HepG2 (cell line): ENCODE measurements around the gene TPRX1. TPM values are rescaled to one million over a fixed set of nuclear protein-coding genes. Genes with fewer than 3 reads are reported as not detected.

Experiments used
- ATAC-seq: fragments of 200-7000 bp; cut with Tn5 transposase; 3 replicates; pipeline ENCODE4 v1.9.1; 2020; ENCODE audit warnings: mild to moderate bottlenecking, moderate library complexity
- BruUV-seq: library from RNA; stranded (reverse); fragments of 400-500 nt; replicated peaks from 2 replicates; lab custom pipeline; 2021; lab: Mats Ljungman, UMichigan
- CTCF ChIA-PET: fragments of 300-600 bp; formaldehyde crosslinking; extraction: SDS; loops from one replicate; lab custom pipeline; 2021; ENCODE audit warnings: low total read pairs, inconsistent platforms, low intra/inter-chr PET ratio; lab: Yijun Ruan, JAX
- POLR2A ChIA-PET: fragments of 350-600 bp; sonication (Branson Sonifier 250); formaldehyde crosslinking; loops from one replicate; lab custom pipeline; 2020; ENCODE audit warnings: antibody characterized with exemption, inconsistent platforms; lab: Yijun Ruan, JAX
- DNase-seq: peaks from one replicate; pipeline ENCODE4 v3.0.0-alpha.2; 2015; ENCODE audit warnings: low spot score
- FAIRE-seq: peaks from 3 replicates; lab custom pipeline; 2011; peaks lifted over from hg19 to GRCh38; lab: Jason Lieb, UNC
- H2AFZ ChIP-seq: one replicate; pipeline ENCODE4 v1.6.1; 2011; ENCODE audit warnings: low read length, inconsistent platforms
- H3K27ac ChIP-seq: fragments of 300-600 bp; 3 replicates; pipeline ENCODE4 v1.8.0; 2011; ENCODE audit warnings: mixed run types, mild to moderate bottlenecking, mixed read lengths, low read length, inconsistent platforms; ENCODE audit not compliant: insufficient read depth; ENCODE audit errors: extremely low read length
- H3K27me3 ChIP-seq, 2 experiments: fragments of 200-600 bp in 1 of 2; 2 replicates in 1 of 2; 3 replicates in 1 of 2; pipeline versions ENCODE4 v1.6.0 to v1.8.0; 2011; ENCODE audit warnings: low read length in 2 of 2, mild to moderate bottlenecking in 2 of 2, moderate library complexity in 2 of 2, inconsistent platforms in 1 of 2; ENCODE audit not compliant: insufficient read depth in 2 of 2, control insufficient read depth in 1 of 2
- H3K36me3 ChIP-seq, 2 experiments: fragments of 200-600 bp in 1 of 2; replicated peaks in 1 of 2; 2 replicates in 1 of 2; 3 replicates in 1 of 2; pipeline versions ENCODE4 v1.5.1 to v1.8.0; 2011; ENCODE audit warnings: low read length in 2 of 2, inconsistent platforms in 1 of 2; ENCODE audit not compliant: insufficient read depth in 2 of 2, control insufficient read depth in 1 of 2
- H3K4me1 ChIP-seq: 2 replicates; pipeline ENCODE4 v1.5.1; 2012; ENCODE audit warnings: low read length, inconsistent platforms; ENCODE audit not compliant: insufficient read depth
- H3K4me2 ChIP-seq: 2 replicates; pipeline ENCODE4 v1.6.0; 2011; ENCODE audit warnings: low read depth, low read length, inconsistent platforms
- H3K4me3 ChIP-seq, 3 experiments: fragments of 200-600 bp in 1 of 3; sonication (generic), shearing (Covaris generic) in 1 of 3; replicated peaks in 1 of 3; 2 replicates each; pipeline ENCODE4 v1.5.1; 2011 to 2016; ENCODE audit warnings: low read length in 3 of 3, inconsistent platforms in 2 of 3, low read depth in 2 of 3, mild to moderate bottlenecking in 2 of 3, control low read depth in 1 of 3, mixed read lengths in 1 of 3; ENCODE audit not compliant: insufficient read depth in 1 of 3
- H3K79me2 ChIP-seq: one replicate; pipeline ENCODE4 v1.6.1; 2011; ENCODE audit warnings: low read length, inconsistent platforms; ENCODE audit not compliant: insufficient read depth
- H3K9ac ChIP-seq: 2 replicates; pipeline ENCODE4 v1.6.0; 2011; ENCODE audit warnings: mild to moderate bottlenecking, low read depth, low read length, inconsistent platforms; ENCODE audit not compliant: insufficient read depth
- H3K9me3 ChIP-seq: 2 replicates; pipeline ENCODE4 v1.5.1; 2012; ENCODE audit warnings: mild to moderate bottlenecking, low read length
- H4K20me1 ChIP-seq: 2 replicates; pipeline ENCODE4 v1.6.0; 2011; ENCODE audit warnings: inconsistent platforms, mild to moderate bottlenecking, low read length, moderate library complexity; ENCODE audit not compliant: insufficient read depth
- CCDC6 ChIP-seq: sonication (generic); formaldehyde crosslinking; IDR thresholded peaks from 2 replicates; pipeline ENCODE4 v1.8.1; 2022; ENCODE audit warnings: mild to moderate bottlenecking, missing genetic modification reagents, moderate library complexity
- MXI1 ChIP-seq: IDR thresholded peaks from 3 replicates; pipeline ENCODE4 v1.6.1; 2012; ENCODE audit warnings: low read depth, low read length, inconsistent platforms, borderline replicate concordance
- RBAK ChIP-seq: sonication (generic); formaldehyde crosslinking; IDR thresholded peaks from 2 replicates; pipeline ENCODE4 v1.5.1; 2020; ENCODE audit warnings: mild to moderate bottlenecking, missing genetic modification reagents
- REL ChIP-seq: sonication (generic); formaldehyde crosslinking; conservative IDR thresholded peaks from 2 replicates; pipeline ENCODE4 v1.8.0; 2022; ENCODE audit warnings: mild to moderate bottlenecking, missing genetic modification reagents, moderate library complexity
- SOX13 ChIP-seq, 3 experiments: fragments of 450-650 bp in 1 of 3; sonication (generic) in 1 of 3; formaldehyde crosslinking in 1 of 3; IDR thresholded peaks in 2 of 3; conservative IDR thresholded peaks in 1 of 3; 2 replicates each; pipeline versions ENCODE4 v1.5.0 to v1.6.1; 2016 to 2020; ENCODE audit warnings: antibody characterized with exemption in 1 of 3, mild to moderate bottlenecking in 1 of 3, missing compliant biosample characterization in 1 of 3, missing genetic modification reagents in 1 of 3, moderate library complexity in 1 of 3
- WIZ ChIP-seq: sonication (generic); formaldehyde crosslinking; IDR thresholded peaks from 2 replicates; pipeline ENCODE4 v1.5.1; 2020; ENCODE audit warnings: mild to moderate bottlenecking, missing genetic modification reagents
- ZNF160 ChIP-seq: sonication (generic); formaldehyde crosslinking; IDR thresholded peaks from 2 replicates; pipeline ENCODE4 v1.8.0; 2022; ENCODE audit warnings: mild to moderate bottlenecking, inconsistent platforms, missing genetic modification reagents
- ZNF20 ChIP-seq: sonication (generic); formaldehyde crosslinking; IDR thresholded peaks from 2 replicates; pipeline ENCODE4 v1.4.0; 2020; ENCODE audit warnings: mild to moderate bottlenecking, moderate library complexity, missing genetic modification reagents
- ZNF33B ChIP-seq: sonication (generic); formaldehyde crosslinking; IDR thresholded peaks from 2 replicates; pipeline ENCODE4 v1.5.1; 2020; ENCODE audit warnings: mild to moderate bottlenecking, missing genetic modification reagents
- ZNF841 ChIP-seq: sonication (generic); formaldehyde crosslinking; IDR thresholded peaks from 2 replicates; pipeline ENCODE4 v1.8.1; 2023; ENCODE audit warnings: missing genetic modification reagents, borderline replicate concordance
- WGBS: methylation state at CpG from one replicate; pipeline ENCODE4 v1.1.6; 2017; ENCODE audit warnings: low lambda C conversion rate; 5-methylcytosine and 5-hydroxymethylcytosine counted together
- in situ Hi-C: cut with HindIII; loops from 2 replicates; pipeline ENCODE4 v1.10.0; 2017; ENCODE audit warnings: low pct_unique_long_range_greater_than_20kb; ENCODE audit not compliant: extremely low pct_ligation_motif_present
- intact Hi-C: fragments of 100-400 bp; cut with micrococcal nuclease; formaldehyde crosslinking; loops from one replicate; pipeline ENCODE4 v1.10.0; 2022; ENCODE audit not compliant: unreplicated experiment
- polyA plus RNA-seq, 8 experiments: library from polyadenylated mRNA; depleted of rRNA in 3 of 8; stranded (reverse) in 7 of 8; unstranded in 1 of 8; fragments of >200 nt; fragmentation: Illumina TruSeq in 4 of 8; extraction: Trizol in 4 of 8; gene quantifications; 2 replicates each; pipeline versions ENCODE4 v1.2.1 to v1.2.3, GENCODE V29; 2011 to 2016; ENCODE audit warnings: low read depth in 4 of 8, missing spikeins in 1 of 8, mixed read lengths in 1 of 8; ENCODE audit not compliant: insufficient read depth in 1 of 8
- total RNA-seq, 5 experiments: library from RNA; depleted of rRNA; stranded (reverse); fragments of >200 nt; fragmentation: Illumina TruSeq; extraction: Trizol; gene quantifications; 2 replicates each; pipeline ENCODE4 v1.2.3, GENCODE V29; 2016; ENCODE audit warnings: low read depth in 1 of 5
- TF ChIP-seq, protein P1 (sequence below): sonication (generic); formaldehyde crosslinking; IDR thresholded peaks from 2 replicates; pipeline ENCODE4 v1.4.0; 2020; ENCODE audit warnings: missing genetic modification reagents, borderline replicate concordance
- TF ChIP-seq, protein P2 (sequence below): IDR thresholded peaks from 2 replicates; pipeline ENCODE4 v1.6.1; 2016; ENCODE audit warnings: low read depth, control low read depth
- TF ChIP-seq, protein P3 (sequence below): sonication (generic); formaldehyde crosslinking; IDR thresholded peaks from 2 replicates; pipeline ENCODE4 v1.4.0; 2020; ENCODE audit warnings: missing genetic modification reagents, mild to moderate bottlenecking, borderline replicate concordance
- TF ChIP-seq, protein P4 (sequence below): sonication (generic); formaldehyde crosslinking; IDR thresholded peaks from 2 replicates; pipeline ENCODE4 v1.5.0; 2020; ENCODE audit warnings: mild to moderate bottlenecking, missing genetic modification reagents, moderate library complexity

Gene TPRX1
- total and polyA plus RNA-seq, 2 of the 13 experiments (the other 11 are each of a cell fraction or from before 2014, with no cell fraction given), result not detected

DNA sequence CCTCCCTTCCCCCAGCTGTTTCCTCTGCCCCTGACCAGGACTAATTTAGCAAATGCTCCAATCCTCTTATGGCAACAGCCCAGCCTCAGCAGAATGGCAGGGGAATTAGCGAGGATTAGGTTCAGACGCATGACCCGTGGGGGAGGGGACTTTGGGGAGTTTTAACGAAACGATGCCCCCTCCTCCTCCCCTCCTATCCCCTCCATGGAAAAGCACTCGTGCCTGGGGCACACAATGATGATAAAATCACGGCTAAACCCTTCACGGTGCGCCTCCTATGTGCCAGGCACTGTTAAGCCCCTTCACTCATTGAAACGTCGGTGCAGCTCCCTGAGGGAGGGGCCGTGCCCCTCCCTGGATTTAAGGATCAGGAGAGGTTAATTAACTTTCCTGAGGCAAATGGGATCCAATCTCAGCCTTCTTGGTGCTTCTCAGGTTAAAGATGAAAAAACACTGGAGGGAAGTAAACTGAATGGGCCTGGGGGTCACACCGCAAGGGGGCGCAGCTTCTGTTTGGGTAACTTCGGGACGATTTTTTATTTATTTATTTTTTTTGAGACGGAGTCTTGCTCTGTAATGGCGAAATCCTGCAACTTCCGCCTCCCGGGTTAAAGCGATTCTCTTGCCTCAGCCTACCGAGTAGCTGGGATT lies 44.6 kb upstream of the TPRX1 start:
- WGBS, result 16% methylated on average over 22 of the region's 22 CpGs
- H3K4me3 ChIP-seq, result no peak overlapping the region
- FAIRE-seq, result no peak
- TF ChIP-seq REL (CRISPR knock-in tag) (no peak), RBAK (no peak), ZNF160 (CRISPR knock-in tag) (no peak), SOX13 (IDR thresholded peaks at IDR 0.05) (no peak), SOX13 (CRISPR knock-in tag; conservative IDR thresholded peaks at IDR 0.05 in 1 of 2, IDR thresholded peaks at IDR 0.05 in 1 of 2) (no peak), CCDC6 (CRISPR knock-in tag) (no peak), ZNF20 (CRISPR knock-in tag) (no peak), WIZ (no peak), ZNF841 (CRISPR knock-in tag) (no peak), MXI1 (no peak), ZNF33B (CRISPR knock-in tag) (no peak)
- TF ChIP-seq, protein P1, sequence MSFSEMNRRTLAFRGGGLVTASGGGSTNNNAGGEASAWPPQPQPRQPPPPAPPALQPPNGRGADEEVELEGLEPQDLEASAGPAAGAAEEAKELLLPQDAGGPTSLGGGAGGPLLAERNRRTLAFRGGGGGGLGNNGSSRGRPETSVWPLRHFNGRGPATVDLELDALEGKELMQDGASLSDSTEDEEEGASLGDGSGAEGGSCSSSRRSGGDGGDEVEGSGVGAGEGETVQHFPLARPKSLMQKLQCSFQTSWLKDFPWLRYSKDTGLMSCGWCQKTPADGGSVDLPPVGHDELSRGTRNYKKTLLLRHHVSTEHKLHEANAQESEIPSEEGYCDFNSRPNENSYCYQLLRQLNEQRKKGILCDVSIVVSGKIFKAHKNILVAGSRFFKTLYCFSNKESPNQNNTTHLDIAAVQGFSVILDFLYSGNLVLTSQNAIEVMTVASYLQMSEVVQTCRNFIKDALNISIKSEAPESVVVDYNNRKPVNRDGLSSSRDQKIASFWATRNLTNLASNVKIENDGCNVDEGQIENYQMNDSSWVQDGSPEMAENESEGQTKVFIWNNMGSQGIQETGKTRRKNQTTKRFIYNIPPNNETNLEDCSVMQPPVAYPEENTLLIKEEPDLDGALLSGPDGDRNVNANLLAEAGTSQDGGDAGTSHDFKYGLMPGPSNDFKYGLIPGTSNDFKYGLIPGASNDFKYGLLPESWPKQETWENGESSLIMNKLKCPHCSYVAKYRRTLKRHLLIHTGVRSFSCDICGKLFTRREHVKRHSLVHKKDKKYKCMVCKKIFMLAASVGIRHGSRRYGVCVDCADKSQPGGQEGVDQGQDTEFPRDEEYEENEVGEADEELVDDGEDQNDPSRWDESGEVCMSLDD (CRISPR knock-in tag), result no peak
- TF ChIP-seq, protein P2, sequence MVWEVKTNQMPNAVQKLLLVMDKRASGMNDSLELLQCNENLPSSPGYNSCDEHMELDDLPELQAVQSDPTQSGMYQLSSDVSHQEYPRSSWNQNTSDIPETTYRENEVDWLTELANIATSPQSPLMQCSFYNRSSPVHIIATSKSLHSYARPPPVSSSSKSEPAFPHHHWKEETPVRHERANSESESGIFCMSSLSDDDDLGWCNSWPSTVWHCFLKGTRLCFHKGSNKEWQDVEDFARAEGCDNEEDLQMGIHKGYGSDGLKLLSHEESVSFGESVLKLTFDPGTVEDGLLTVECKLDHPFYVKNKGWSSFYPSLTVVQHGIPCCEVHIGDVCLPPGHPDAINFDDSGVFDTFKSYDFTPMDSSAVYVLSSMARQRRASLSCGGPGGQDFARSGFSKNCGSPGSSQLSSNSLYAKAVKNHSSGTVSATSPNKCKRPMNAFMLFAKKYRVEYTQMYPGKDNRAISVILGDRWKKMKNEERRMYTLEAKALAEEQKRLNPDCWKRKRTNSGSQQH, result no peak
- TF ChIP-seq, protein P3, sequence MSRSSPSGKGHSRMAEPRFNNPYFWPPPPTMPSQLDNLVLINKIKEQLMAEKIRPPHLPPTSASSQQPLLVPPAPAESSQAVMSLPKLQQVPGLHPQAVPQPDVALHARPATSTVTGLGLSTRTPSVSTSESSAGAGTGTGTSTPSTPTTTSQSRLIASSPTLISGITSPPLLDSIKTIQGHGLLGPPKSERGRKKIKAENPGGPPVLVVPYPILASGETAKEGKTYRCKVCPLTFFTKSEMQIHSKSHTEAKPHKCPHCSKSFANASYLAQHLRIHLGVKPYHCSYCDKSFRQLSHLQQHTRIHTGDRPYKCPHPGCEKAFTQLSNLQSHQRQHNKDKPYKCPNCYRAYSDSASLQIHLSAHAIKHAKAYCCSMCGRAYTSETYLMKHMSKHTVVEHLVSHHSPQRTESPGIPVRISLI (CRISPR knock-in tag), result peak; percentile 54; the same call in 1 of the 2 replicates
- TF ChIP-seq, protein P4, sequence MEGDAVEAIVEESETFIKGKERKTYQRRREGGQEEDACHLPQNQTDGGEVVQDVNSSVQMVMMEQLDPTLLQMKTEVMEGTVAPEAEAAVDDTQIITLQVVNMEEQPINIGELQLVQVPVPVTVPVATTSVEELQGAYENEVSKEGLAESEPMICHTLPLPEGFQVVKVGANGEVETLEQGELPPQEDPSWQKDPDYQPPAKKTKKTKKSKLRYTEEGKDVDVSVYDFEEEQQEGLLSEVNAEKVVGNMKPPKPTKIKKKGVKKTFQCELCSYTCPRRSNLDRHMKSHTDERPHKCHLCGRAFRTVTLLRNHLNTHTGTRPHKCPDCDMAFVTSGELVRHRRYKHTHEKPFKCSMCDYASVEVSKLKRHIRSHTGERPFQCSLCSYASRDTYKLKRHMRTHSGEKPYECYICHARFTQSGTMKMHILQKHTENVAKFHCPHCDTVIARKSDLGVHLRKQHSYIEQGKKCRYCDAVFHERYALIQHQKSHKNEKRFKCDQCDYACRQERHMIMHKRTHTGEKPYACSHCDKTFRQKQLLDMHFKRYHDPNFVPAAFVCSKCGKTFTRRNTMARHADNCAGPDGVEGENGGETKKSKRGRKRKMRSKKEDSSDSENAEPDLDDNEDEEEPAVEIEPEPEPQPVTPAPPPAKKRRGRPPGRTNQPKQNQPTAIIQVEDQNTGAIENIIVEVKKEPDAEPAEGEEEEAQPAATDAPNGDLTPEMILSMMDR (CRISPR knock-in tag), result peak; percentile 51
- POLR2A ChIA-PET, result no interaction called here
- H3K4me2 ChIP-seq, result no peak overlapping the region; the same call in 1 of the 2 replicates
- intact Hi-C loops (loop anchor here (1.0 kb wide), 1 partner anchor 14 kb away; no protein-coding TSS in a partner anchor), in situ Hi-C loops (no loop called here)
- H3K27ac ChIP-seq, result no peak overlapping the region
- H3K27me3 ChIP-seq, result peaks cover 1 to 2% of the 10 kb centered on the region in 2 experiments; a peak in 3 of 5 replicates
- H3K36me3 ChIP-seq, result no peaks in the 10 kb centered on the region
- H3K4me1 ChIP-seq, result no peaks in the 10 kb centered on the region
- H3K9me3 ChIP-seq, result no peaks in the 10 kb centered on the region
- no peaks in the 10 kb centered on the region for H3K79me2 ChIP-seq
- no peak overlapping the region for H3K9ac ChIP-seq
- H2AFZ ChIP-seq, result no peak overlapping the region
- CTCF ChIA-PET, result interaction anchor here (0.9 to 2.1 kb wide), 2 partner anchors 13 to 14 kb away, joined by 4 to 7 read pairs; no protein-coding TSS in a partner anchor
- DNase-seq, result peak; percentile 15
- BruUV-seq, result no TSS peak
- no peak for ATAC-seq
- H4K20me1 ChIP-seq, result no peaks in the 10 kb centered on the region
